Activated CD8-positive, alpha-beta memory T cell treated with anti-CD3 and anti-CD28 coated beads for 24 hours (primary cell): ENCODE results near the gene GRID1.

Source experiments
- DNase-seq: peaks from one replicate; pipeline ENCODE4 v3.0.0-alpha.2; 2020

The GRID1 gene

GRCh38 chr10:86160890-86161585 lies 205.6 kb downstream of the GRID1 start:
- DNase-seq = no peak

- no peak for DNase-seq
Observed at GRCh38 chr10:86159797-86160196, 206.8 kb downstream of the GRID1 start.

GRCh38 chr10:86155054-86155921 lies 211.3 kb downstream of the GRID1 start:
- no peak for DNase-seq

GRCh38 chr10:86153751-86154150 lies 212.8 kb downstream of the GRID1 start:
- DNase-seq = no peak

GRCh38 chr10:86152911-86153310 lies 213.7 kb downstream of the GRID1 start:
- DNase-seq = no peak

- no peak for DNase-seq
Observed at GRCh38 chr10:86152354-86152753, 214.2 kb downstream of the GRID1 start.

GRCh38 chr10:86151613-86152012 lies 215.0 kb downstream of the GRID1 start:
- DNase-seq = no peak

- DNase-seq = no peak
Observed at GRCh38 chr10:86149257-86149656, 217.3 kb downstream of the GRID1 start.

- no peak for DNase-seq
Observed at GRCh38 chr10:86148117-86148516, 218.5 kb downstream of the GRID1 start.

- DNase-seq = no peak
Observed at GRCh38 chr10:86144301-86144700, 222.3 kb downstream of the GRID1 start.

- no peak for DNase-seq
Observed at GRCh38 chr10:86141896-86142295, 224.7 kb downstream of the GRID1 start.

- DNase-seq = peak; percentile 62
Observed at GRCh38 chr10:86139066-86139657, 227.4 kb downstream of the GRID1 start.

- no peak for DNase-seq
Observed at GRCh38 chr10:86138551-86139065, 228.0 kb downstream of the GRID1 start.

GRCh38 chr10:86137561-86137960 lies 229.0 kb downstream of the GRID1 start:
- DNase-seq = no peak

GRCh38 chr10:86136934-86137333 lies 229.7 kb downstream of the GRID1 start:
- DNase-seq = no peak

GRCh38 chr10:86135191-86135590 lies 231.4 kb downstream of the GRID1 start:
- no peak for DNase-seq

- DNase-seq = no peak
Observed at GRCh38 chr10:86130737-86131475, 235.7 kb downstream of the GRID1 start.

- no peak for DNase-seq
Observed at GRCh38 chr10:86130041-86130440, 236.6 kb downstream of the GRID1 start.

- no peak for DNase-seq
Observed at GRCh38 chr10:86128360-86128759, 238.2 kb downstream of the GRID1 start.

GRCh38 chr10:86127274-86127819 lies 239.2 kb downstream of the GRID1 start:
- DNase-seq = no peak

- DNase-seq = no peak
Observed at GRCh38 chr10:86124734-86125133, 241.9 kb downstream of the GRID1 start.

- DNase-seq = no peak
Observed at GRCh38 chr10:86123715-86124114, 242.9 kb downstream of the GRID1 start.

- no peak for DNase-seq
Observed at GRCh38 chr10:86123304-86123703, 243.3 kb downstream of the GRID1 start.
